NCI-H1930 (cell line): ENCODE results near the gene PPT2.
"Not testable (repeated sequence)": the region's sequence is repeated elsewhere in the genome, so short reads cannot be mapped to it uniquely, and the experiment has no call there.

Experiments used
- DNase-seq, 2 experiments: peaks; one replicate each; lab custom pipeline; 2025; lab: John Stamatoyannopoulos, UW

Gene PPT2

DNA sequence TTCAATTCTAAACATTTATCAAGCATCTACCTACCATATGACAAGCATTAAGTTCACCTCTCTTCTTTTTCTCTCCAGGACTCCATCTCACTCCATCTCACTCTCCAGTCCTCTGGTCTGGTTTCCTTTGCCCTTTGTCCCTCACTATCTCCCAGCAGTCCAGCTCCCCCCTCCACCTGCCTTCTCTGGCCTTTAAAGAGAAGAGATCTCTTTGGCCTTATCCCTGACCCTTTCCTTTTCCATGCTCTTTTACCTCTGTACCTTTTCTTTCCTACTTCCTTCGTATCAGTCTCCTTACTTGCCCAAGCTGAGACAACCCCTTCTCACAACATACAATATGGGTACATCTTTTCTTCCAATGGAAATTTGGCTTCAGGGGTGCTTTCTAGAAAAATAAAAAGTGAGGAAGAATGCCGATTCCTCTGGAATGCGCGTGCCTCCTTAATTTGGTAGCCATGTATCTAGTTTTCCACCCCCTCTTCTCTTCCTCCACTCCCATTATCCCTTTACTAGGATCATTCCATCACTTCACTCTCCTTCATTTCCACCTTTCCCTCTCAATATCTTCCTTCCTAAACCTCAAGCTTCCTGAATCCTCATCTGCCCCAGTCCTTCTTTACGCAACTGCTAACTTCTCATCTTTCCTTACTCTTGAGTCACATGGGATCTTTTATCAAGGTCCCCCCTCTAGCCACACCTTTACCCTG lies 22.7 kb downstream of the PPT2 start:
- no peak for DNase-seq

DNA sequence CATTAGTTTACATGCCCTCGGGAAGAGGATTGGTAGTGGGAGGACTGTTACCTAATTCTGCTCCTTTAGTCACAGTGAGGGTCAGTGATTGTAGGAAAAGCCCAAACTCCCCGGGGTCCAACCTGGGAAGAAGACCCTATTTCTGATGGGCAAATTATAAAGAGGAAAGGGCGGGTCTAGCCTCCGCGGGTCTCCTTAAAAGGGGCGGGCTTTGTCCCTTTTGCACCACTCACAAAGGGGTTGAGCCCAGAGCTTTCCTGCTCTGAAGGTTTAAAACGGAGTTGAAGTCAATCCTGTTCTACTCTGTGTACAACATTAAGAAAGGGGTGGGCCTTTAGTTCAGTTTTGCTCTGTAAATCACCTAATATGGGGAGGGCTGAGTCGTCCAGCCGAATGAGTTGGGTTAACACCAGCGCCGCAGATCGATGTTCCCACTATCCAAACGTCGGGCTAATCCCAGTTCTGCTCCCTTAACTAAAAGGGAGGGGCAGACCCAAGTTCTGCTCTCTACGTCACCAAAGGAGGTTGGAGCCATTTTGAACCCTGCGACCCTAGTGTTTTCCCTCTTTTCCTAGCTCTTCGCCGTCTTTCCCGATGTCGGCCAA lies 23.3 kb downstream of the PPT2 start:
- peak in 1 of 2 experiments; percentile 69 for DNase-seq

DNA sequence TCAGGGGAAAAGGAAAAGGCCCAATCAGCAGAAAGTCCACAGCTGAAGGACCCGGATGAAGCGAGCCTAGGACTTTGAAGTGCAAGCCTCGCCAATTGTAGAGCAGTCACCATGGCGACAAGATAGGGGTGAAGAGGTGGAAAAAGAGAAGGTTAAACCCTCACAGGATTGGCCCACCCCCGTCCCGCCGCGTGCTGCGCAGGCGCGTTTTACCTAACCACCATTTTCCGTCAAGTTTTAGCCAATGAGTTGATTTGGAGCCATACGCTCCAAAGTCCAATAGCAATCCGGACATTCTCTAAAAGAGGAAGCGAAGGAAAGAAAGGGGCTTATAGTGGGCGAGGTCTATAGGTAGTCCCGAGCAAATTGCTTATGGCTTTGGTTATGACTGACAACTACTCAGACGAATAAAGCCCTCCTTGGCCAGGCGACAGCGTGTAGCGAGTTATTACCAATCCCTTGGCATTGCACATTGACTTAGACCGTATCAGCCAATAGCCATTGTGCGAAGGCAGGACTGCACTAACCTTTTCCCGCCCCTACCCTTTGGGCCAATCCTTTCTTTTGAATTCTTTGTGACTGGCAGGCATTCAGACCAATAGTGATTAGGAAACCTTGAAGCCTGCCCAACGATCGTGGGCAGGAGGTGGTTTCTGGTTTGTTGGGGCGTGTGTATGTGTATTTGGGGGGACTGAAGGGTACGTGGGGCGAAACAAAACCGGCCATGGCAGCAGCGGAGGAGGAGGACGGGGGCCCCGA lies 24.0 kb downstream of the PPT2 start, which contains the start of gene RNF5:
Gene RNF5 (plus strand): TSS at position 618 of the 759 bp plus-strand sequence. CDS start 107 bp downstream, at position 725.
- peak; percentile 98 to 99 for DNase-seq

DNA sequence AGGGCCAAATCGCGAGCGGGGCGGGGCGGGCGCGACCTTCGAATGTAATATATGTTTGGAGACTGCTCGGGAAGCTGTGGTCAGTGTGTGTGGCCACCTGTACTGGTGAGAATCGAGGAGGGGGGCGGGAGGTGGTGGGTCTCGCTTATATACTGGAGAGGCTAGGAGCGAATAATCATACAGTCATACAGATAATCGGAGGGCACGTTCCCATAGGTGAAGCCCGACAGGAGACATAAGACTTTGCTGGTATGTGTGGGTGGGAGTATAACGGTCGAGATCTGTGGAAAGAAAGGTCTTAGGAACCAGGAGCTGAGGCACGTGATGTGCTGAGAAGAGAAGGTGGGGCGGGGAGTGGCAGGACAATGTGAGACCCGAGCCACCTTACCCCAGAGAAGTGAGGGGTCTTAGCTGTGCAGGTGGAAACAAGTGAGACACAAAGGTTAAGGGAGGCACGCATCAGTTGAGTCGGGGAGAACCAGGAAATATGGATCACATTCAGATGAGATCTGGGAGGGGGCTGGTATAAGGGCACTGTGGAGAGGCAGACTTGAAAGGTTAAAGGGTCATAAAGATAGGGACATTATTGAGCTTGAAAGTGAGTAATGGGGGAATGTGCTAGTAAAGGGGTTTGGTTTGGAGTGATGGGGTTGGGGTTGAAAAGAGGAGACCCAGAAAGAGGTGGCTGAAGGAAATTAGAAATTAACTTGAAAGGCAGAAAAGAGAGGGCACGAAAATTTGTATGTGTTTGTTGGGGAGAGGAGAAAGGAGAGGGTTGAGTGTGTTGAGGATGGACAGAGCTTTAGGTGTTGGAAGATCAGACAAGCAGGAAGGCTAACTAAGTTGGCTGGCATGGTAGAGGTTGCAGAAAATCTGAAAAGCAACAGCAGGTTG lies 24.9 kb downstream of the PPT2 start:
- no peak for DNase-seq

DNA sequence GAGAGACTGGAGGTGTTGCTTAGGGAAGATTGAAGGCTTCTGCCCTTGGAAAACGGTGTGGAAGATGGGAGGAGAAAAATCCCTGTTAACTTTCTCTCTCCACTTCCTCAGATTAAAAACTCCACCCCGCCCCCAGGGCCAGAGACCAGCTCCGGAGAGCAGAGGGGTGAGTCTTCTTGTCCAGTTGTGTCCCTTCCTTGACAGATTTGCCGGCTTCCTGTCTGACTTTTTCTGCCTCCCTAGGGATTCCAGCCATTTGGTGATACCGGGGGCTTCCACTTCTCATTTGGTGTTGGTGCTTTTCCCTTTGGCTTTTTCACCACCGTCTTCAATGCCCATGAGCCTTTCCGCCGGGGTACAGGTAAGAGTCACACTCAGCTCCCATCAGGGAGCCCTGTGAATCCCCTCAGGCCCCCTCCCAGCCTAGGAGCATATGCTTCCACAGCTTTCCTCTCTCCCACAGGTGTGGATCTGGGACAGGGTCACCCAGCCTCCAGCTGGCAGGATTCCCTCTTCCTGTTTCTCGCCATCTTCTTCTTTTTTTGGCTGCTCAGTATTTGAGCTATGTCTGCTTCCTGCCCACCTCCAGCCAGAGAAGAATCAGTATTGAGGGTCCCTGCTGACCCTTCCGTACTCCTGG lies 25.9 kb downstream of the PPT2 start:
- no peak for DNase-seq

DNA sequence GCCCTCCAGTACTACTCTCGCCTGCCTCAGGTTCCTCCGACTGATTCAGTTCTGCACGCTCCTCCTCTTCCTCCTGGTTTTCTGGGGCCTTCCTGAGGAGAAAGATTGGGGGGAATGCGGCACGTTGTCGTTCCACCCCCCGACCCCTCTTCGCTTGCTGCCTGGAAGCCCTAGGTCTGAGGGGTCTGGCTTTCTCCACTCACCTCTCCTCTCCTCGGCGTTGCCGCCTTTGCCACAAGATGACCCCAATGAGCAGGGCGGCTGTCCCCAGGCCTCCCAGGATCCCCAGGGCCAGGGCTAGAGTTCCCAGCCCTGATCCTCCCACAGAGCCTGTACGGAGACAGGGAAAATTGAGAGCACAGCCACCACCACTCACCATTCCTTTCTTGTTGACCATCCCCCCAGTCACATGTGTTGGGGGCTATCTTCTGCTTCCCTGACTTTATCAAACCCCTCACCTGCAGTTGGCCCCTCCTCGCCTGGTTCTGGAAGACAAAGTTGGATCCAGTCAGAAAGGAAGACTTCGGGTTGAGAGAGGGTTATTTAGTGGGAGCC lies 27.3 kb downstream of the PPT2 start:
- no peak for DNase-seq

DNA sequence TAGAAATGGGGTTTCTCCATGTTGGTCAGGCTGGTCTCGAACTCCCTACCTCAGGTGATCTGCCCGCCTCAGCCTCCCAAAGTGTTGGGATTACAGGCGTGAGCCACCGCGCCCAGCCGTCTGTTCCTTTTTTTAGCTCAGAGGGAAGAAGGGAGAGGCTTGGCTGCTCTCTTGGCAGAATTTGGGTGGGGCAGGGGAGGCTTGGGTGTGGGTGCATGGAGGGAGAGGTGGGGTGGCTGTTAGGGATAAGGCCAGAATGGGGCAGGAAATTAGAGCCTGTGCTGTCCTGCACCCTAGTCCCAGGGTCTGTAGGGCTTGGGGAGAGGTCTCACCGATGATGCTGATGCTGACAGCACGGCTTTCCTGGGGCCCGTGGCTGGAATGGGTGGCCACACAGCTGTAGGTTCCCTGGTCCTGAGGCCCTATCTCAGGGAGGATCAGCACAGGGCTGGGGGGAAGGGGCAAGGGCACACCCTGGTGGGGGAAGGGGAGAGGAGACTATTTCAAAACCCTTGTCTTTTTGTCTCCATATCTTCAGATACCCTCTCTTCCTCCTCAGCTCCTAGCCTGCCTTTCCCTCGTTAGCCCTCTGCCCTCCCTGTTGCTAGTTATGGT lies 28.1 kb downstream of the PPT2 start:
- no peak for DNase-seq

DNA sequence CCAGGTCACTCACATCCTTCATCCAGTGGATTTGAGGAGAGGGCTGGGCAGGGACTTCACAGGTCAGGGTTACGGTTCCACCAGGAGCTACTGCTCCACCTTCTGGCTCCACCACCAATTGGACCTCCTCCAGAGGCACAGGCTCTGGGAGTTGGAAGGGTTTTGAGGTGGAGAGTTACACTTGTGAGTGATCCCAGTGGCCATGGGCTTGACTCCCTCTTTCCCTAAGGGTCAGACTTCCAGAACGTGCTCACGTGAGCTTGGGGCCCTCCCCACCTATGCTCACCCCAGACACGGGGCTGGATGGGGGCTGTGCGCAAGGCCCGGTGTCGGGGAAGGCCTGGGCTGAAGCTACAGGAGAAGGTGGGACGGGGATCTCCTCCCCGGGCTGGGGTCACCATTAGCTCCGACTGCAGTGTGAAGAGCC lies 28.6 kb downstream of the PPT2 start:
- no peak for DNase-seq

DNA sequence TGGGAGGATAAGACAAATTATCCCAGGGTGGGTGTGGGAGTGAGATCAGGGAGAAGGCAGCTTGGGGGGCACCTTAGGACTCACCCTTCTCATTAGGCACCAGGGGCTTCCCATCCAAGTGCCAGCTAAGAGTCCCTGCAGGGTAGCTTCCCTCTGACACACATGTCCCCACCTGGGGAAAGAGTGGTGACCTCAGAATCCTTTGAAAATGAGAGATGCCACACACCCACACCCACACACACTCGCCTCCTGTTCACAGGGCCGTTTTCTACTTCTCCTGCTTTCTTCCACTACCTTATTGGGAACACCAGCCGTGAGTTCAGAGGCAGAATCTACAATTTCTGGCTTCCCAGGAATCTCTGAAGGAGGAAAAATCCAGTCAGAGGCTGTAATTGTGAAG lies 29.1 kb downstream of the PPT2 start:
- no peak for DNase-seq

DNA sequence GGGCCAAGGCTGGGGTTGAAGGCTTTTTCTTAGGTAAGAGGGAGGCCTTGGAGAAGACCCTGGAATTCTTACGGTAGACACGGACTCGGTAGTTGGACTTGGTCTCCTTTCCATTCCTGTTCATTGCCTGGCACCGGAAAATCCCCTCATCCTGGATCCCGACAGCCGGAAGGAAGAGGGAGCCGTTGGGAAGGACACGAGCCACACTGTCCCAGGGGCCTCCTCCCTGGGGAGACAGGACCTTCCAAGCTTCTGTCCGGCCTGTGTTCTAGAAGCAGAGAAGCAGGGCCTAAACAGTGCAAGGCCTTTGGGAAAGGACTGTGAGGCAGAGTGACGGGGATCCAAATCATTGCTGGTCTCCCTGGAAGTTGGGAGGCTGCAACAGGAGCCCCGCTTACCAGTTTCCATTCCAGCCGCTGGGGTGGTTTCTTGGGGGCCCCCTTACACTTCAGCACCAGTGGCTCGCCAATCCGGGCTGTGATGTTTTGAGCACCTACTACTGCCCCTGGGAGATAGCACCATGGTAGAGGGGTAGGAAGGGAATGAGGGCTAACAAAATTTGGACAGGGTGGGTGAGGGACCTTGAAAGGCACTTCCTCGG lies 29.6 kb downstream of the PPT2 start:
- no peak for DNase-seq

DNA sequence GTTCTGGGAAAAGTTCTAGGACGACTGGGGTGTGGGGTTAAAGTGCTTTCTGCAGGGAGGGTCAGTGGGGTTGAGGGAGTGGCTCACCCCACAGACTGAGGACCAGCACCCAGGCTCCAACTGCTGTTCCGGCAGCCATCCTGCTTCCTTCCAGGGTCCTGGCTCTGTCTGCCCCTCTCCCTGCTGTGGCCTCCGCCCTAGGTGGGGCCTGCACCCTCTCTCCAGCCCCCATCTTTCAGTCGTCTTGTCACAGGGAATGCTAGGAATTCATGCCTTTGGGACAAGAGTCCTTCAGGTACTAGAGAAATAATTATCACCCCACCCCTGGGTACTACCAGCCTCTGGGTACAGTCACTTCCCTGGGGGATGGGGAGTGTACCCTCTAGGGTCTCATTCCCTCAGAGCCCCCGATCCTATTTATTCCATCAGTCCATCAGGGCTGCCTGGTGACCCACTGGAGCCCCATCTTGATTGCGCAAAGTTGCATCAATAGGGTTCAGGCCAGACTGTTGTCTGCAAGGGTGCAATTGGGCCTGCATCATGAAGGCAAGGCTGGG lies 30.2 kb downstream of the PPT2 start, which contains the start of gene AGER:
Gene AGER (minus strand): TSS at position 170 of the 557 bp plus-strand sequence. CDS start 31 bp downstream, at position 139.
- no peak for DNase-seq

DNA sequence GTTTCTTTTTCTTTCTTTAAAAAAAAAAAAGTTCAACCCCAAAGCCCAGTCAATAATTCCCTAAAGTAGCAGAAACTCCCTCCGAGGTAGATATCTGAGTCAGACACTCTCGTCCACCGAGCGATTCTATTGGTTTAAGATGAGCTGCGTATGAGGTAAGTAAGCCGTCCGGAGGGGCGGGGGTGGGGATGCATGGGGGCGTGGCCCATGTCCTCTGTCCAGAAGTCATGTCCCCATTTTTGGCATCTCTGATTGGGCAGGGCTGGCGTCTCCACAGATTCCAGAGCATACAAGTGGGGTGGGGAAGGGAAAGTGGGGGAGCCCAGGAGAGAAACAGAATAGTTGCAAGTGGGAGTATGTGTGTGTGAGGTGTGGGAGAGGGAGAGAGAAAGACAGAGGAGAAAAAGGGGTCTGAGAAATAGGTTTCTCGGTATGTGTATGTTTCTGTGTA lies 31.8 kb downstream of the PPT2 start:
- not testable (repeated sequence) for DNase-seq

DNA sequence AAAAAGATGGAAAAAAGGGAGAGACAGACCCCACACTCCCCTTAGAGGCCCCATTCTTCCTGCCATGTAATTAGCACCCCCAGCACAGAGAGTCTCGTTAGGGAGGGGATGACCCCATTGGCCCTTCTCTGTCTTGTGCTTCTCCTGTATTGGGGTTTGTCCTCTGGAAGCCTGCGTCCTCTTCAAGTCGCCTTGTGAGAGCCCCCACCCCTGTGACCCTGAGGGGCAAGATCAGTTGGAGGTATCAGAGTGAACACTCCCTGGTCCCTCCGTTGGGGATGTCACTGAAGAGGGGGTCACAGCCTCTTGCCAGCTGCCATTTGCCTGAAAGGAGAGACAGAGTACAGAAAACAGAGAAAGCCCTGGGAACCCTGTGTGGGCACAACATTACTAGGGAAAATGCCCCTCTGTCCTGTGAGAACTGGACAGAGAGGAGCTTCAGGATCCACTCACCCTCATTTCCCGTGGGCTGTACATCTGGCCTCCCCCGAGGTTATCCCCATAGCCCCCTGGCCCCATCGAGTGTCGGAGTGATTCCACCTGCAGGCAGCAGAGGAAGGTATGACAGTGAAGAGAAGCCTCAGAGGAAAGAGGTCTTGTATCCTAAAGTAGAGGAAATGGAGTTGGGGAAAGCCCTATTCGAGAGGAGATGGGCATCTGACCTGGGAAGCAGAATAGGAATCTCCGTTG lies 32.4 kb downstream of the PPT2 start:
- not testable (repeated sequence) for DNase-seq

DNA sequence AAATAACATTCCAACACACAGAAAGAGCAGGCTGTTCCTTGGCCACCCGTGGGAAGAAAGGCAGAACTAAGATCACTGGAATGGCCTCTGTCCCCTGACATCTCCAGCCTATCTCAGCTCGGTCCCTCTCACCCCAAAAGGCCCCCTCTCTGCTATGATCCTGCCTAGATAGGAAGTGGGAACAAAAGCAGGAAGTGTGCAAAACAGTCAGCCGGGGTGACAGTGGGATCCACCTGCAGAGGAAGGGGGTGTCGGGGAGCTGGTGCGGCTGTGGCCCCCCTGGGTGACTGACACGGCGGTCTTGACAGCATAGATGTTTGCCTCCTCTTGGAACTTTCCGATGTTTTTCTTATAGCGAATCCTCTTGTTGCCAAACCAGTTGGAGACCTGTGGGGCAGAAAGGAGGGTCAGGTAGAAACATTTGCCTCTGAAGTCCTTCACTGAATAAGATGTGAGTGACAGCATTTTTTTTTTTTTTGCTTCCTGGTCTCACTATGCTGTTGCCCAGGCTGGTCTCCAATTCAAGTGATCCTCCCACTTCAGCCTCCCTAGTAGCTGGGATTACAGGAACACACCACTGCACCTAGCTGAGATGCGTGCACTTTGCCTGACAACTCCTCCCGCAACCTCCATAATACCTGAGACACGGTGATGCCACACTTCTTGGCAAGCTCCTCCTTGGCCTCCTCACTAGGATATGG lies 33.2 kb downstream of the PPT2 start:
- DNase-seq, result no peak

DNA sequence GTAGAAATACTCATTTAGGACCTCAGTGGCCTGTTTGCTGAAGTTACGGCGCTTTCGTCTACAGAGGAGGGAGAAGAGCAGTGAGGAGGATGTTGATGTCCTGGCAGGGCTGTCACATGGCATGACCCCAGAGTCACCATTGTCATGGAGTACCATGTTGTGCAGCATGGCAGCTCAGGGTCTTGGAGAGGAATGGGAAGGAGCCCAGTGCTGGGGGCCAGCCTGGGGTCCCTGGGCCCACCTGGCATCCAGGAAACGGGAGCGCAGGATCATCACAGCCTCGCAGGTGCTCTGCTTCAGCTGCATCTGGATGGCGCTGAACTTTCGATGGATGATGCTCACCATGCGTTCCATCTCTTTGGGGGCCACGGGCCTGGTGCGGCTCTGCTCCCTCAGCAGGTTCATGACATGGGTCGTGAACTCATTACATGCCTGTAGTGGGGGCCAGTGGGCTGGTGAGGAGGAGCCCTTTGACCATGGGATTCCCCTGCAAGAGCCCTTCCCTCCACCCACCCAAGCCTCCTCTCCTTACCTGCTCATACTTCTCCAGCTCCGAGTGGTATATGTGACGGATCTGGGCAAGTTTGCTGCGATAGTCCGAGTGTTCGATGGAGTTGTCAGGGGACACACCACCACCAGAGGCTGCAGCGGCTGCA lies 33.9 kb downstream of the PPT2 start:
- DNase-seq, result not testable (repeated sequence)

DNA sequence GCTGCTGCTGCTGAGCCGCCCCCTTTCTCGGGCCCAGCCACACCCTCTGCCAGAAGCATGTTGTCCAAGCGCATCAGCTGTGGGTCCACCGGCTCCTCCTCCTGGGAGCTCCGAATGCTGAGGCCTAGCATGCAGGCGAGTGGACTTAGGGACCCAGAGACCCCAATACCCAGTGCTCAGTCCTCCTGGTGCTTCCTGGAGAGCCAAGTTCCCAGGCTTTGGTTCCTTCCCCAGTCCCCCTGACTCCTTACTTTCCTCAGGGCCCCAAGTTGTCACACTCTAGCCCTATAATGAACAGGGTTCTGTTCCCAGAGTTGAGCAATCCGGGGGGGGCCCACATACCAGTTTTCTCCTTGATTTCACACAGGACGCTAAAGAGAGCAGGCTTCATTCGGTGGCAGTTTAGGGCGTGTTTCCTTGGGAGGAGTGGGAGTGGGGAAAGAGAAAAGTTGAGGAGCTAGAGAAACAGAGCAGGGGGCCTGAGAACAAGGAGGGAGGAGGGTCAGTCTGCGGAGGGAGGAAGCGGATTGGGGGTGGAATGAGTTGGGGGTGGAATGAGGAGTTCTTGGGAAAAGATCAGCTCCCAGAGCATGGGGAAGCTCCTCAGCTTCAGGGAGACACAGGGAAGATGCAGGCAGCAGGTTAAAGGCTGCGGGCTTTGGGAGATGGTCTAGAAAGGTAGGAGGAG lies 34.6 kb downstream of the PPT2 start:
- no peak for DNase-seq

DNA sequence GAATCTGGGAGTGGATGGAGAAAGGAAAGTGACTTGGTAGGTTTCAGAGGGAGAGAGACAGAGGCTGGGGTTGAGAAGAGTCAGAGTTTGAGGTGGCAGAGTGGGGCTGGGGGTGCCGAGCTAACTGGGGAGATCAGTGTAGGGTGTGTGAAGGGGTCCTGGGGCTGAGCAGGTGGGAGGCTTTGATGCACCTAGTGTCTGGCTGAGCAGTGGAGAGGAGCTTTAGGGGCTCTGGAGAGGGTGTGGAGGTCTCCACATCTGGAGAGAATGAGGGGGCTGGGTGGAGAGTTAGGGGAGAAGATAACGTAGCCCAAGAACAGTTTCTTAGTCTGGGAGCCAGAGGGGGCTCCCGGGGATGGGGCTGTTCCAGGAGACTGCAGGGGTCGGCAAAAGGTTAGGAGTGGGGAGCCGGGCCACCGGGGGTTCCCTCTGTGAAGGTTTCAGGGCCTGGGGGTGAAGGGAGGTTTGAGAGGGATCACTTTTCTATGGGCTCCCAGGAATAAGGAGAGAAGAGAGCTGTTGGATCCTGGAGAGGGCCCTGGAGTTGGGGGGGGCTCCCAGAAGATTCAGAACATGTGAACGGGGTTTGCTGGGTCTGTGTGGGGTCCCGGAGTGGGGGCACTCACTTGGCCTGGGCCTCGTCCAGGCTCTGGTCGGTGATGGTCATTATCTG lies 35.3 kb downstream of the PPT2 start:
- DNase-seq, result no peak
